NCI-H1694 (cell line): ENCODE measurements around the gene MSMO1.
"Not testable (repeated sequence)": the region's sequence is repeated elsewhere in the genome, so short reads cannot be mapped to it uniquely, and the experiment has no call there.

Experiments used
- DNase-seq: peaks from one replicate; lab custom pipeline; 2025; lab: John Stamatoyannopoulos, UW

Gene MSMO1

DNA sequence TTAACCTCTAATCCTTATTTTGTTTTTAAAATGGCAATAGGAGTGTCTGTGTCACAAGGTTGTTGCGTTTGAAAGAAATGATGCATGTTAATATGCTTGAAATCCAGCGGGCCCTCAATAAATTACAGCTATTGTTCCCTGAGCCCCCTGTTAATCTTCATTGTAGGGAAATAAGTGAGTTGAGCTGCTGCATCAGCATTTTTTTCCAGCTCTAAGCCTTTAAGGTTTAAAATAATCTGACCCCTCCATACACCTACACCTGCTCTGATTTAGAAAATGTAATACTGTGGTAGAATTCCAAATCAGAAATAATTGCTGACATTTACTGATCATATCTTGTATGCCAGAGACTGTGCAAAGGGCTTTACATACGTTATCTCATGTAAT, 2.6 kb upstream of the MSMO1 start:
- DNase-seq = no peak

DNA sequence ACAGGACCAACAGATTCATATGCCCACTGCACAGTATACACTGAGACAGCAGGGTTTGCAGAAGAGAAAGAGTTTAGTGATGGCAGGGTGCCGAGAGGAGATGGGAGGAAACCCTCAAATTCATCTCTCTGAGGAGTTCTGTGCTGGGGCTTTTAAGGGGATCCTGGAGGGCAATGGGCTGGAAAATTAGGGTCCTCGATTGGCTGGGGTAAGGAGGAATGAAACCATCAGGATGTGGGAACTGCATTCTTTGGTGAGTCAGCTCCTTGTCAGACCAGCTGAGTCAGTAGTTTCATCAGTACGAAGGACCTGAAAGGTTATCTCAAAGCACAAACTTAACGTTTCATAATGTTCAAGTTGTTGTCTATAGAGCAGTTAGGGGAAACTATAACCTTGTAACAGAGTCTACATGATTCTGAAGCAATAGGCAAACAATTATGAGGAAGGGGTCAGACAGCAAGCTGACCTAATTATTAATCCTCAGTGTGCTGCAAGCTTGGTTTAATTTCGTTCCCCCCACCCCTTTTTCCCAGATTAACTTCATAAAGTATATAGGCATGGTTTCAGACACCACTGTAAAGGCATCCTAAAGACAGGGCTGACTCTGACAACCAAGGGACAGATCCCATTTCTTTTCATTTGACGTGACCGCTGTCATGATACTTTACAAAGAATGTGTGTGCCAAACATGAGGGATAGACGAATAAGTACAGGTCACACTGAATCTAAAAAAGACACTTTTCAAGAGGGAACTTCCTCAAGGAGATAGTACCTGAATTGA, 1.5 kb upstream of the MSMO1 start:
- DNase-seq = no peak

DNA sequence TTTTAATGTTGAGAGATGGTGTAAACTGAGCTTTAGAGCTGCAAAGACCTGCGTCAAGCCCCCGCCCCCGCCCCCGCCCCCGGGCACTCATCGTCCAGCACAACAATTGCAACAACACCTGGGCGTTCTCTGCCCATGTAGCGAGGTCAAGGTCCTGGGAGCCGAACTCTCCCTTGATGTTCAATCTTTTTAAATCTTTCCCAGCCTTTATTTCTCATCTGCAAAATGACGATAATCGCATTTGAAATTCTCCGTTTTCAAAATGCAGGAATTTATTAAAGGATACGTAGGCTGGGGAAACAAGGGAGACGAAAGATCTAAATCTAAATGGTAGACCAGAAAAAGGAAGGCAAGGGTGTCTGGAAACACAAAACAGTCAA, 648 bp upstream of the MSMO1 start:
- no peak for DNase-seq

DNA sequence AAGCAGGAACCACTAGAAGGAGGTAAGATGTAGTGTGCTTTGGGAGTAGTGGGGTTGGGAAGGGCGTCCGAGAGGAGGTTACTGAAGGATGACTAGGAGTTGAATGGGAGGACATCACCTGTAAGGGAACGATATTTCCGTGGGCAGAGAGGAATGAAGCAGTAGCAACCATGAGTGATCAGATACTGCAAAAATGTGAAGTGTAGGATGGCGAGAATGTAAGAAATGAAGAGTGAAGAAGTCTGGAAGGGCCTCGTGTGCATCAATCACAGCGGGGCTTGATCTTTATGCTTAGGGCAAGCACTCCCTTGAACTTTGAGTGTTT, 594 bp downstream of the MSMO1 start:
- no peak for DNase-seq

DNA sequence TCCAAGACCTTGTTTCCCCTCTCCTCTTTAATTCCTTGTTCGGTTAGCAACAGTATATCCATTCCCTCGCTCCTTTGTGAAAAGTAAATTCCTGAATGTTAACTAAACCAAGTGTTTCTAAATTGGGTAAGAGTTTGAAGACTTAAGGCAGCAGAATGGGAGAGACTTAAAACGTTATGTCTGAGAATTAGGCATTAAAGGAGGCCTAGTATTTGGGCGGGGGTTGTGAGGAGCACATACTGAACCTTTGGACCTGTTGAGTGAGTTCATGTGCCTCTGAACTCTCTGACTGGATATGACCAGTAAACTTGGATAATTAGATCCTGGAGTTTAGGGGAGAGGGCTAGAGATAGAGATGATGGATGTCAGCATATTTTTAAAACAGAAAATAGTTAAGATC, 1.2 kb downstream of the MSMO1 start:
- DNase-seq = no peak

DNA sequence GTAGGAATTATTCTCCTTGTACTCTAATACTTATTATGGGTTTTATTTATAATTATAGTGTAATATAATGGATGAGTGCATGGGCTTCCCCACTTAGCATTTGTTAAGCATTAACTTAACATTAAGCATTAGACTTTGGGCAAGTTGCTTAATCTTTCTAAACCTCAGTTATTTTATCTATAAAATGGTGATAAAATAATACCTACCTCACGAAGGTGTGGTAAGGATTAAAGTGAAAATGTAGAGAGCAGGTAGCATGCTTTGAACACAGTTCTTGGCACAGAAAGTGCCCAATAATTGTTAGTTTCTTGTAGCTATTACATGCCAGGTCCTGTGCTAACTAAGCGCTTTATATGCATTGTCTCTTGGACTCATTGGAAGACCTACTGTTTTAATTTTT, 2.6 kb downstream of the MSMO1 start:
- DNase-seq = no peak

DNA sequence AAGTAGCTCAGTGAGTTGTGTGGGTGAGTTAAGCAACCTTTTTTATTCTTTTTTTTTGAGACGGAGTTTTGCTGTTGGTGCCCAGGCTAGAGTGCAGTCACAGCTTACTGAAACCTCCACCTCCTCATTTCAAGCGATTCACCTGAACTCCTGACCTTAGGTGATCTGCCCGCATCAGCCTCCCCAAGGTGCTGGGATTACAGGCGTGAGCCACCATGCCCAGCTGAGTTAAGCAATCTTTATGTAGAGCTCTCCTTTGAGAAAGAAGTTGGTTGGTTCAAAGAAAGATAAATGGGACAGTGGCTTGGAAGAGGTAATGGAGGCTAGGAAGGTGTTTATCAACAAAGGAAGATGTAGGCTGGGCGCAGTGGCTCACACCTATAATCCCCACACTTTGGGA, 3.2 kb downstream of the MSMO1 start:
- DNase-seq = no peak

DNA sequence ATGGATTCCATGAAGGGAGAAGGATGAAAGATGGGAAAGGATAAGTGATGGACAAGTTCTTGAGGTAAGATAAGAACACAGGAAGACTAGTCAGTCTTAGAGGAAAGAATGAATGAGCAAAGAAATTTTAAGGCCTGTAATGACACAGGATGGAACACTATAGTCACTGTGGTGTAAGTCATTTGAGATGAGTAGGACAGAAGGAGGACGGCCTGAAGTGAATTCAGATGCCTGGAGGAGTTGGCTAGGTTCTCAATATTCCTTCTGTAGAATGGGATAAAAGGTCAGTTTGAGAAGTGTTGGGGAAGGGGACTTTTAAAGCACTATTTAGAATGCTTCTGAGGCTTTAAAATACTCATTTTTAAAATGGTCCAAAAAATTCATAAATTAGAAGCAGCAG, 3.9 kb downstream of the MSMO1 start:
- no peak for DNase-seq

DNA sequence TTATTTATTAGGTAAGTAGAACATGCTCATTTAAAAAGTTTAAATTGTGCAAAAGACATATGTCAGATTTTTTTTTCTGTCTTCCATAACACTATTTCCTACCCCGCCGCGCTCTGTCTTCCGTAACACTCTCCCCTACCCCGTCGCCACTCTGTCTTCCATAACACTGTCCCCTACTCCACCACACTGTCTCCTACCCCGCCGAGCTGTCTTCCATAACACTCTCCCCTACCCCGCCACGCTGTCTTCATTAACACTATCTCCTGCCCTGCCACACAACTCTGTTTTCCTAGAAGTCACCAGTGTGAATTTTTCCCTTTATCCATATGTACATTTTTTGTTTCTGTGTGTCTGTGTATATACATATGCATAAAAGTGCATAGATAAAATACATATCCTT, 4.4 kb downstream of the MSMO1 start:
- no peak for DNase-seq

DNA sequence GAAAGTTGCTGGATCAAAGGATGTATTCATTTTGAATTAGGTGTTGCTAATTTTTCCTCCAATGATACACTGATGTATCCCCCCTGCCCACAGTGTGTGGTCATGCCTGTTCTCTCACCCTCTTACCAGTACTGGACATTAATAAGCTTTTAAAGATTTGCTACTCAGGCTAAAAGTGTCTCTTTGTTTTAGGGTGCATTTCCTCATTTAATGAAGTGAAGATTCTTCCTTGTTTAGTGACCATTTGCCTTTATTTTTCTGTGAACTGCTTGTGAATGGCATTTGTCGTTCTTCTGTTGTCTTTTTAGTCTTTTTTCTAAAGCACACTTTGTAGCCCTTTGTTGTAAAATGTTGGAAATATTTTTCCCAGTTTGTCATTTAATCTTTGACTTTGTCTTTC, 5.0 kb downstream of the MSMO1 start:
- DNase-seq = no peak

DNA sequence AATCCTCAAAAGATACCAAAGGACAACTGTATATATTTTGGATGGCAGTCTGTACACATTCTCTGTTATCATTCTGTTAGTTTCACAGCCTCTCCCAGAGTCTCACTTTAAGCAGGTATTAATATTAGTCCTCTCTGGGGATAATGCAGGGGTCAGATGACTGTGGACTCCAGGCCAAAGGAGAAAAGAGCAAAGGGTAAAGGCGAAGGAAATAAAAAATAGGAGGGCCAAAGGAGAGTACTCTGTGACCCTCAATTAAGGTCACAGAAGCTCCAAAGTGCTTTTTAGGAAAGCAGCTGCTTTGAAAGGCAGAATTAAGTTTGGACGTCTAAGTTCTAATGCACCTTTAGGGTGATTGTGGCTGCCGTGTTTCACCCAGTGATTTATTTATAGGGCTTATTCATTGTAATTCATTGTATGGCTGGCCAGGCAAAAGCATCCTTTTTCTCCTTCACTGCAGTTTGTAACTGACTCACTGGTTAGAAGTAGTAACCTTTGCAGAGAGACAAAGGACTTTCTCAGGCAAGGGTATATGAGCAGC, 7.8 kb downstream of the MSMO1 start:
- no peak for DNase-seq

DNA sequence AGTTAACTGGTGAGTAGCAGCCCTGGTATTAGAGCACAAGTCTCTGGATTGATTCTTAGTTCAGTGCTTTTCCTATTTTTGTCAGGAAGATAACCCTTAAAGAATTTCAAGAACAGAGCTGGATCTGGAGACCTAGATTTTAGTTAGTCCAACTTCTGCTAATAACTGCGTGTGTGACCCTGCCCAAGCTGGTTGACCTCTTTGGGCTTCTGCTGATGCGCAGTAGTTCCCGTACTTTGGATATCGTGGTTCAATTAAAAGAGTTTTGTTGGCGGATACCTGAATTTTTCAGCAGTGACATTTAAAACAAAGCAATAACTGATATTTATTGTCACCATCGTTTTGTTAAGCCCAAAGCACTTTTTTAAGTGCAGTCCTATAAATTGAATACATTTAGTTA, 9.3 kb downstream of the MSMO1 start:
- no peak for DNase-seq

DNA sequence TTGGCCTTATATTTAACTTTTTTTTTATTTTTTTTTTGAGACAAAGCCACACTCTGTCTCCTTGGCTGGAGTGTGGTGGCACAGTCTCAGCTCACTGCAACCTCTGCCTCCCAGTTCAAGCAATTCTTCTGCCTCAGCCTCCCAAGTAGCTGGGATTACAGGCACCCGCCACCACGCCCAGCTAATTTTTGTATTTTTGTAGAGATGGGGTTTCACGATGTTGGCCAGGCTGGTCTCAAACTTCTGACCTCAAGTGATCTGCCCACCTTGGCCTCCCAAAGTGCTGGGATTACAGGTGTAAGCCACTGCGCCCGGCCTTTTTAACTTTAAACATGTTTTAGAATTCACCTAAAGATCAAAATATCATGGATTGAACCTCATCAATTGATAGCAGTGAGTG, 14.9 kb downstream of the MSMO1 start:
- not testable (repeated sequence) for DNase-seq

DNA sequence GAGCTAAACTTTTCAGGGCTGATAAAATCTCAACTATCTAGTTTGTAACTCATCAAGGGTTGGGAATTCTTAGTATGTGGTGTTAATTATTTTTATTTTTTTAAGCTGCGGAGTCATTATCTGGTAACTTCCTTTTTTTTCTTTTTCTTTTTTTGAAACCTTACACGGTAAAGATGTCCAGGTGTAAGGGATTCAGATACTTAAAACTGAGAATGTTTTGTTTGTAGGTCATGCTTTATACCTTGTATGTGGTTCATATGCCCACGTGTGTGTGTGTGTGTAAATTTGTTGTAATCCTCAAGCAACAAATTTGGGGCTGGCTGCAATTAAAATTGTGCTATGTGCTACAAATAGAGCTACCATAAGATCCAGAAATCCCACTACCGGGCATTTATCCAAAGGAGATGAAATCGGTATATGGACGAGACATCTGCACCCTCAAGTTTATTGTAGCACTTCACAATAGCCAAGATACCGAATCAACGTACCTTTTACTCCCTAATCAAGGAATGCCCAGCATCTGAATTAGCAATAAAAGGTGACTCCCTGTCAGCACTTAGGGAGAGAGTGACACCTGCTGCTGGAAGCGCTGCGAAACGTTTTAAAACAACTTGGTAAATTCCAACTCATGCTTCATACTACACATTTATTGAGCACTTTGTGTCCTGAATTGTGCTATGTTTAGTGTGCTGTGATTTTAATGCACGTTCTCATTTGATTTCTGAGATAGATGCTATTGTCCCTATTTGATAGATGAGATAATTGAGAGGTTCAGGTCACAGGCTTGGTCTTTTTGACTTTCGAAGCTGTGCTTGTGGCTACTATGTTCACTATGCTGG, 16.1 kb downstream of the MSMO1 start:
- DNase-seq = no peak

DNA sequence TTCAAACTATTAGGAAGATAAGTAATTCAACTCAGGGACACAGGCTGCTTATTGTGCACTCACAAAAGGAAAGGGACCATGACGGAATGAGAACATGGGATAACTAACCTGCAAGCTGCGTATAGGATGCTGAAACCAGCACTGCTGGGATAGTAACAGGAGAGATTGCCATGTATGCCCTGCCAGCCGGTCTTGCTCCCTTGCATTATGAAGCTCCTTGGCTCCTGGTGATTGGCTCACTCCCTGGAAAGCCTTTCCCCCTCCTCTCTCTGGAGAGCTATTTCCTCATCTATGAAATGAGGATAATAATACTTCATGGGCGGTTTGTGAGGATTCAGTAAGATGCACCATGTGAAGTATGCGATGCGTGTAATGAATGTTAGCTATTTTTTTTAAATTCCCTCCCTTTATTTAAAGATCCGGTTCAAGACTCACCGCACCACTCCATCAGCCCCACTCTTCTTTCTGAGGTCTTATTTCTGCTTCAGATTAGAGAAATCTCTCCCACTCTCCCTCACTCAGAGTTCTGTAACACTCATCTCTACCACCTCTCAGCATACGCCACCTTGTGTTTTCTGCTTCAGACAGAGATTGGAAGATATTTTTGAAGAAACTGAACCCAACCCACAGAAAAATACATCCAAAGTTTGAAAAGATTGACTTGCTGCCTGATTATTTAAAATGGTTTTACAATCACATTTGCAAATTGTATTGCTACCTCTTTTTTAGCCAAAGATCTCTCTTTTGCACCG, 18.4 kb downstream of the MSMO1 start:
- no peak for DNase-seq

DNA sequence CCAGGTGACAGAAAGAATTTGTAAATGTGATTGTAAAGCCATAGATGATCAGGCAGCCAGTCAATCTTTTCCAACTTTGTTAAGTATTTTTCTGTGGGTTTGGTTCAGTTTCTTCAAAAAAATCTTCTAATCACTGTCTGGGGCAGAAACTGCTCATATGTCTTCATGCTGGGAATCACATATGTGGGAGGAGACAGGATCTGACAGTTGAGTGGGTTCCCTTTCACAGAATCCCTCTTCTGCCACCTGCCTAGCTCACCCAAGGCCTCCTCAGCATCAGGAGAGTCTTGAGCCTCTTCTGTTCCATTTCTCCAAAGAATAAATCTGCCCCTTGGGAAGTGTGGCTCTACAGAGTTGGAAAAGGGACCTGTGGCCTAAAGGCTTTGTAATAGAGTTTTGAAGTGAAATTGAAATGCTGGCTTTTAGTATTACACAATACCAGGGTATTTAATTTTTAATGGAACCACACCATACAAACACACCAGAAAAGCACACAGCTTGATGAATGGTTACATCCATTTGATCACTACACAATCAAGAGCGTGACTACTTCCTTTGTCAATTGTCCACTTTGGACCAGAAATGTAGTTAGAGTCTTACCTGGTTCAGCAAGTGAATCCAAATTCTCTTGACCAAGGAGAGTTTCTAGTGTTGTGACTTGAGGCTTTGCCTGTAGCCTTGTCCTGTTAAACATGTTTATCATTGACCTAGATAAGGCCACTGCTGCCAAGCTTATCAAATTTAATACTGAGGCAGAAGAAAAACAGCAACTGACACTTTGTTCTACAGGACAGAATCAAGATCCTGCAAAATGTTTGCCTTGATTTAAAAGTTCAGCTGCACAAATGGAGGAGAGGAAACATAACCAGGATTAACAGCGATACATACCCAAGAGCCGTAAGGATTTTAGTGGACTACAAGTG, 20.4 kb downstream of the MSMO1 start:
- DNase-seq = no peak

DNA sequence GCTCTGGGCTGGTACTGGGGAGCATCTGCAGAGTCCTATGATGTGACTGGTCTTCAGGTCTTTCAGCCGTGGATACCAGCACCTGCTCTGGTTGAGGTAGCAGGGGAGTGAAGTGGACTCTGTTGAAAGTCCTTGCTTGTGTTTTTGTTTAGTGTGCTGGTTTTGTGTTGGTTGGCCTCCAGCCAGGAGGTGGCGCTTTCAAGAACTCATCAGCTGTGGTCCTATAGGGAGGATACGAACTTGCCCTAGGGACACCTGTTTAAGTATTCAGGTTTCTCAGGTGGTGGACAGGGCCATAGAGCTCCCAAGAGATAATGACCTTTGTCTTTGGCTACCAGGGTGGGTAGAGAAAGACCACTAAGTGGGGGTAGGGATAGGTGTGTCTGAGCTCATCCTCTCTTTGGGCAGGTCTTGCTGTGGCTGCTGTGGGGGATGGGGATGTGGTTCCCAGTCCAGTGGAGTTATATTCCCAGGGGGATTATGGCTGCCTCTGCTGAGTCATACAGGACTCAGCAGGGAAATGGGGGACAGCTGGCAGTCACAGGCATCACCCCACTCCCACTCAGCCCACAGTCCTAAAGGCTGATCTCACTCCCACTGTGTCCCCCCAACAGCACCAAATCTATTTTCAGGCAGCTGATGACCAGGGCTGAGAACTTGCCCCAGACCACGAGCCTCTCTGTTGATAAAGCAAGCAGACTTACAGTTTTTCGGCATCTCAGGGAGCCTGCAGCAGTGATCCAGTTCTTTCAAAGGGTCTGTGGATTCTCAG, 24.1 kb downstream of the MSMO1 start:
- DNase-seq = no peak

DNA sequence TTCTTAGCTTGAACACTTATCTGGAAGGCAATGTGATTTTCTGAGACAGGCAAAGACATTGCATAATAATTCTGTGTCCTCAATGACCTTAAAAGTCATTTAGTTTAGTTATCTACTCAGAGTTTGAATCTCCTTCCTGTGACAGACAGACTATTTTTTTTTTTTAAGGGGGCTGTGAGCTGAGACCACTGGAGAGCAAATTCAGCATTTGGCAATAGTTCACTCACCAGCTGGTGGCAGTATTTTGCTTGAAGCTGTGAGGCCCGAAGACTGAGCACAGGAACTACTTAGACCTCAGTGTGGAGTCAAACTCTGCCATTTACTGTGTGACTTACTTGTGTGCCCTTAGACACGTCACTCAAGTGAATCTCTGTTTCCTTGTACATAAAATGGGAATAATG, 28.4 kb downstream of the MSMO1 start:
- peak; percentile 71 for DNase-seq

DNA sequence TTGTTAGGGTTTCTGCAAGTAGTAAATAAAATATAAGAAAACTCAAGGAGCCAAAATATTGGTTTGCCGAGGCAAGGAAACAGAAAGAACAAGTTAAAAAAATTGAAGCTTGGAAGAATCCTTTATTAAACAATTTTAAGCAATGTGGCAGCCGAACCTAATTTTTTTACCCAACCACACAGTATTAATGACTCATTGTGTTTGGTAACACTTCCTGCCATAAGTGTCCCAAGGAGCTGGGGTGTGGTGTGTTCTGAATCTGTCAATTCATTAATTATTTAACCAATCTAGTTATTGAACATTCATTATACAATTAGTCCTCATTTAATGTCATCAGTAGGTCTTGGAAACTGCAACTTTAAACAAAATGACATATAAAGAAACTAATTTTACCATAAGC, 32.0 kb downstream of the MSMO1 start:
- no peak for DNase-seq

DNA sequence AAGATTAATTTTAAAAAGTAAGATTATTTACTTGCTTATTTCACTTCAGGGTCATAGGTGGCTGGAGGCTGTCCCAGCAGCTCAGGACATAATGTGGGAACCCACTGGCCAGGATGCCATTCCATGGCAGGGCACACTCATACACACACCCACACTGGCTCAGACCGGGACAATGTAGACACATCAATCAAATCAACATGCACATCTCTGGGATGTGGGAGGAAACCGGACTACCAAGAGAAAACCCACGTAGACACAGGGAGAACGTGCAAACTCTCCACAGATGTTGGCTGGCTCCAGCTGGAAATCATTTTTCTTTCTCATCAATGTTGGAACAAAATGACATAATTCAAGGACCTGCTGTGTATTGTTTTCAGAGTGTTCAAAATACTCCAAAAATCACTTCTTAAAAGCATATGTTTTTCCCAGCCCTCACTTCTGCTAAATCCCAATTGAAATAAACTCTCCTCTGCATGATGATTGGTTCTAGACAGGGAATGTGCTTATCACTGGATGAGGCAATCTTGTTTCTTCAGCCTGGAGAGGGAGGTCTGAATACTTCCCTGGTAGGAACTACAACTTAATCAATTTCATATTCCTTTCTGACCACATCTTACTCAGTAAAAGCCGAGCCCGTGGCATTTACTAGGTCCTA, 32.7 kb downstream of the MSMO1 start:
- DNase-seq = no peak
